ENCODE data around the gene GSN. TPM values are rescaled to one million over a fixed set of nuclear protein-coding genes. Genes with fewer than 3 reads are reported as not detected.

The GSN gene
- total and polyA plus RNA-seq, 10 of the 15 experiments (the other 5 are each of a cell fraction or from before 2014, with no cell fraction given), result 0.66 to 9.2 (median 6.2) TPM

GRCh38 chr9:121302786-121303185 lies 34.8 kb downstream of the GSN start:
- ChIA-PET POLR2A (no interaction called here), CTCF (no interaction called here), RAD21 (ENCODE audit: unreplicated experiment) (no interaction called here), SMC1A (ENCODE audit: uncharacterized antibody, unreplicated experiment) (no interaction called here)
- TF ChIP-seq YY1 (IDR thresholded peaks at IDR 0.05; ENCODE audit: low read depth, low read length), result no peak
- no peaks in the 10 kb centered on the region for H3K9me3 ChIP-seq (replicated peaks; ENCODE audit: control insufficient read depth, insufficient read depth, low read length)
- no peak overlapping the region for H2AFZ ChIP-seq (ENCODE audit: control insufficient read depth, low read depth, low read length)
- no peak for FAIRE-seq
- H3K79me2 ChIP-seq (ENCODE audit: control insufficient read depth, insufficient read depth, low read length), result no peaks in the 10 kb centered on the region
- H3K9ac ChIP-seq (ENCODE audit: control insufficient read depth, insufficient read depth, low read length), result no peak overlapping the region
- DNase-seq (ENCODE audit: low read depth, low spot score), result no peak
- intact Hi-C loops (cut with micrococcal nuclease; ENCODE audit: unreplicated experiment), result no loop called here
- H3K4me3 ChIP-seq, result no peak overlapping the region
- in situ Hi-C loops (cut with MboI), result no loop called here
- WGBS (ENCODE audit: insufficient coverage, insufficient replicate concordance, low lambda C conversion rate, missing lambda C conversion rate), result 85% methylated on average over 13 of the region's 13 CpGs
- peaks cover 4% of the 10 kb centered on the region; the same call in 1 of the 2 replicates for H3K4me1 ChIP-seq (ENCODE audit: control insufficient read depth, insufficient read depth, low read length)
- no peak overlapping the region for H3K4me2 ChIP-seq (ENCODE audit: control insufficient read depth, insufficient read depth)
- ATAC-seq, result no peak
- H3K27ac ChIP-seq (ENCODE audit: control insufficient read depth, insufficient read depth), result no peak overlapping the region
- BruUV-seq (replicated peaks), result no TSS peak
- H3K36me3 ChIP-seq (ENCODE audit: control insufficient read depth in 2 of 2, insufficient read depth in 2 of 2, low read length in 1 of 2), result no peaks in the 10 kb centered on the region; a peak in 1 of 4 replicates
- no peaks in the 10 kb centered on the region for H3K27me3 ChIP-seq (replicated peaks in 1 of 2; ENCODE audit: control insufficient read depth in 2 of 2, insufficient read depth in 2 of 2, low read length in 1 of 2)
- no peaks in the 10 kb centered on the region for H4K20me1 ChIP-seq (ENCODE audit: control insufficient read depth, insufficient read depth)

GRCh38 chr9:121303456-121304451 lies 35.8 kb downstream of the GSN start:
- Histone ChIP-seq H3K27ac (ENCODE audit: control insufficient read depth, insufficient read depth) (no peak overlapping the region), H3K36me3 (ENCODE audit: control insufficient read depth in 2 of 2, insufficient read depth in 2 of 2, low read length in 1 of 2) (no peaks in the 10 kb centered on the region; a peak in 1 of 4 replicates), H3K4me3 (no peak overlapping the region), H3K4me2 (ENCODE audit: control insufficient read depth, insufficient read depth) (no peak overlapping the region), H3K4me1 (ENCODE audit: control insufficient read depth, insufficient read depth, low read length) (peaks cover 4% of the 10 kb centered on the region; the same call in 1 of the 2 replicates), H3K79me2 (ENCODE audit: control insufficient read depth, insufficient read depth, low read length) (no peaks in the 10 kb centered on the region), H2AFZ (ENCODE audit: control insufficient read depth, low read depth, low read length) (no peak overlapping the region), H3K9ac (ENCODE audit: control insufficient read depth, insufficient read depth, low read length) (no peak overlapping the region), H4K20me1 (ENCODE audit: control insufficient read depth, insufficient read depth) (no peaks in the 10 kb centered on the region), H3K9me3 (replicated peaks; ENCODE audit: control insufficient read depth, insufficient read depth, low read length) (no peaks in the 10 kb centered on the region), H3K27me3 (replicated peaks in 1 of 2; ENCODE audit: control insufficient read depth in 2 of 2, insufficient read depth in 2 of 2, low read length in 1 of 2) (no peaks in the 10 kb centered on the region)
- CTCF ChIA-PET, result interaction anchor here (0.5 kb wide), 1 partner anchor 14 kb away, joined by 3 read pairs; no protein-coding TSS in a partner anchor
- in situ Hi-C loops (cut with MboI) (no loop called here), intact Hi-C loops (cut with micrococcal nuclease; ENCODE audit: unreplicated experiment) (no loop called here)
- ATAC-seq (no peak), DNase-seq (ENCODE audit: low read depth, low spot score) (no peak), FAIRE-seq (no peak)
- POLR2A ChIA-PET, result no interaction called here
- SMC1A ChIA-PET (ENCODE audit: uncharacterized antibody, unreplicated experiment), result no interaction called here
- BruUV-seq (replicated peaks), result no TSS peak
- WGBS (ENCODE audit: insufficient coverage, insufficient replicate concordance, low lambda C conversion rate, missing lambda C conversion rate), result 47% methylated on average over 3 of the region's 3 CpGs
- RAD21 ChIA-PET (ENCODE audit: unreplicated experiment), result no interaction called here
- TF ChIP-seq NFXL1 (IDR thresholded peaks at IDR 0.05; ENCODE audit: borderline replicate concordance), result no peak
- no peak for TF ChIP-seq ZNF274 (IDR thresholded peaks at IDR 0.05; ENCODE audit: insufficient read depth, insufficient read length)
- no peak for TF ChIP-seq NR2F1 (conservative IDR thresholded peaks at IDR 0.05)
- no peak for TF ChIP-seq NFYB (IDR thresholded peaks at IDR 0.05; ENCODE audit: insufficient read depth, low read depth, low read length)
- TF ChIP-seq ZBTB11 (CRISPR knock-in tag; IDR thresholded peaks at IDR 0.05), result no peak
- no peak for TF ChIP-seq POLR2AphosphoS5 (IDR thresholded peaks at IDR 0.05; ENCODE audit: low read length)
- no peak for TF ChIP-seq TBL1XR1 (IDR thresholded peaks at IDR 0.05; ENCODE audit: low read depth, low read length)
- TF ChIP-seq E2F4 (IDR thresholded peaks at IDR 0.05; ENCODE audit: low read depth, low read length), result no peak
